Skeletal muscle cell (primary cell): Measurements from ENCODE around the gene E2F4.

Source experiments
- DNase-seq: peaks from one replicate; pipeline ENCODE4 v3.0.0-alpha.2; 2010; ENCODE audit warnings: low read depth
- H3K4me3 ChIP-seq: 2 replicates; pipeline ENCODE4 v1.5.1; 2011; ENCODE audit warnings: low read depth, mild to moderate bottlenecking, control low read depth, low read length, moderate library complexity

E2F4 gene

GRCh38 chr16:67170949-67171649 is 20.9 kb upstream of the E2F4 start:
- DNase-seq, result no peak
- H3K4me3 ChIP-seq, result peak overlapping the region; percentile 43

DNA sequence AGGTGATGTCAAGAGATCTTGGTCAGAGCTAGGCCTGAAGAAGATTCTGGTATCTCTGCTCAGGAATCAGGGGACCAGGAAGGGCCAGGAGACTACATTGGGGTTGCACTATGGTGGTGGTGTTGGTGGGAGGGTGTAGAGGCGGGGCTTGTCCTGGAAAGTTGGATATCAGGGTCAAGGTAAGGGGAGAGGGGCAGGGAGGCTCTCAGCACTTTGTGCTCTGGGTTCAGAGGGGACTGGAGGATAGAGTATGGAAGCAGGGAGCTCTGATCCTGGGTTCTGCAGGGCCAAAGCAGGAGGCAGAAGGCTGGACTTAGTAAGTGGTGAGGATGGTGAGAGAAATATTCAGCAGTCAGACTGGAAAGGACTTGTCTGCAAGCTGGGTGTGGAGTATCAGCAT is 18.6 kb upstream of the E2F4 start:
- peak overlapping the region; percentile 49 for H3K4me3 ChIP-seq
- DNase-seq, result no peak

- peak overlapping the region; percentile 49 for H3K4me3 ChIP-seq
Measured at GRCh38 chr16:67173808-67174705, 17.9 kb upstream of the E2F4 start.

GRCh38 chr16:67174706-67175231 is 17.2 kb upstream of the E2F4 start:
- DNase-seq, result no peak
- H3K4me3 ChIP-seq, result peak overlapping the region; percentile 49

More at GRCh38 chr16:67173808-67174705, 17.9 kb upstream of the E2F4 start:
- no peak for DNase-seq

GRCh38 chr16:67176662-67177061 is 15.3 kb upstream of the E2F4 start:
- DNase-seq, result no peak
- H3K4me3 ChIP-seq, result no peak overlapping the region

GRCh38 chr16:67177743-67178699 is 13.9 kb upstream of the E2F4 start:
- no peak for DNase-seq
- H3K4me3 ChIP-seq, result peak overlapping the region; percentile 25

DNA sequence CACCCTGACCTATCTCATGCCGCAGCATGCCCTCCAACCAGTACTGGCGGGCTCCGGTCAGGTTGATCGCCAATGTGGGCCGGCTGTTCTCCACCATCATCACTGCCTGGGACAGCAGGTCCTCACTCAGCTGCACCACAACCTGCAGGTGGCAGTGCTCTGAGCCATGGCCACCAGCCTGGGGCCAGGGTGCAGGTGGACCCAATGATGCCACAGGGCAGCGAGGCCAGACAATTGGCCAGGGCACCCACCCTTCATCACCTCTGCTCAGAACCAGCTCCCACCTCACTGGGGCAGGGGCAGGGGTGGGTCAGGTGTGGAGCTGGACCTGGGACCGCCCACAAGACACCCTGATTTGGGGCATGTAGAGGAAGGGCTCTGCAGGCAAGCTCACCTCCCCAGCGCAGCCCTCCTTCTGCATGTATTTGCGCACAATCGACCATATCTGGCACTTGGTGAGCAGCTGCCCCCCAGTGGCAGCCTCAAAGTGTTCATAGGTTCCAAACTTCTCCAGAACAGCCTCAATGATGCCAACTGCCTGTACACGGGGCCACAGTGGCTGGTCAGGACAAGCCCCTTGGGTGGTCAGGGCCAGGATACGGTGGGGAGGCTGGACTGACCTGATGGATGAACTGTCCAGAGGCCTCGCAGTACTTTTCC is 12.4 kb upstream of the E2F4 start:
- DNase-seq, result no peak
- no peak overlapping the region for H3K4me3 ChIP-seq

DNA sequence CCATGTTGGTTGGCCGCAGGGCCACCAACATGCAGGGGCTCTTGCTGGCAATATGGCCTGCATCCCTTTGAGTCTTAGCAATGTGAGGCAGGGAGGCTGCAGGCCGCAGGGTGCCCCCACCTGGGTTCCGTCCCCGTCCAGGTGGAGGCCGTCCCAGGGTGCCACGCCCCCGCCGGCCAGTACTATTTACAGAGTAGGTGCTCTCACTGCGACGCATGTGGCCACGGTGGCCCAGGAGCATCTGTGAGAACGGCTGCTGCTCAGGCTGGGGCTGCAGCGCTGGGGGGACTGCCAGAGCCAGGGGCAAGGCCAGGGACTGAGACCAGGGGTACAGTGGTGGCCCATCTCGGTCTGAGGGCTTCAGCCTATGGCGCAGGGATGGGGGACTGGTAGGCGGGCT is 11.8 kb upstream of the E2F4 start:
- no peak for DNase-seq

GRCh38 chr16:67181346-67181745 is 10.6 kb upstream of the E2F4 start:
- peak overlapping the region; percentile 74 for H3K4me3 ChIP-seq
- peak; percentile 81 for DNase-seq

More for the DNA sequence above, 11.8 kb upstream of the E2F4 start:
- H3K4me3 ChIP-seq, result no peak overlapping the region

GRCh38 chr16:67182288-67182687 is 9.7 kb upstream of the E2F4 start:
- no peak for DNase-seq
- H3K4me3 ChIP-seq, result peak overlapping the region; percentile 74

DNA sequence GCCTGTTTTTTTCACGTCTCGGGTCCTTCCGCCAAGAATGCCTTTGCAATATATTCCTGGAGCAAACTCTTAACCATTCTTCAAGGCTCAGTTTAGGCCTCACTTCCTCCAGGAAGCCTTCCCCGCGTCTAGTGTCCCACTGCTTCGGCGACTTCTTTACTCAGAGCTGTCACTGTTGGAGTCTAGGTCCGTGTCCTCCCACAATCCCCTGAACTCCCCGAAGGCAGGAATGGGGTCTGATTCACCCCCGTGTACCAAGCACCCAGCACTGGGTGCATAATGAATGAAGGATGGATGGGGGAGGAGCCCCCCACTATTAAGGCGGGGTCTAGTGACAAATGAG is 8.7 kb upstream of the E2F4 start:
- no peak for DNase-seq
- H3K4me3 ChIP-seq, result peak overlapping the region; percentile 74

- H3K4me3 ChIP-seq, result peak within 1 kb of the TSS; percentile 74
- DNase-seq, result peak; percentile 95
Measured at GRCh38 chr16:67183627-67184452, 8.1 kb upstream of the E2F4 start, which contains the start of gene MATCAP1. TSS of gene MATCAP1 (minus strand) at chr16:67183963. CDS start at chr16:67180610, 3,353 bp downstream.

GRCh38 chr16:67184453-67184994 is 7.4 kb upstream of the E2F4 start:
- DNase-seq, result no peak
- H3K4me3 ChIP-seq, result peak overlapping the region; percentile 74

DNA sequence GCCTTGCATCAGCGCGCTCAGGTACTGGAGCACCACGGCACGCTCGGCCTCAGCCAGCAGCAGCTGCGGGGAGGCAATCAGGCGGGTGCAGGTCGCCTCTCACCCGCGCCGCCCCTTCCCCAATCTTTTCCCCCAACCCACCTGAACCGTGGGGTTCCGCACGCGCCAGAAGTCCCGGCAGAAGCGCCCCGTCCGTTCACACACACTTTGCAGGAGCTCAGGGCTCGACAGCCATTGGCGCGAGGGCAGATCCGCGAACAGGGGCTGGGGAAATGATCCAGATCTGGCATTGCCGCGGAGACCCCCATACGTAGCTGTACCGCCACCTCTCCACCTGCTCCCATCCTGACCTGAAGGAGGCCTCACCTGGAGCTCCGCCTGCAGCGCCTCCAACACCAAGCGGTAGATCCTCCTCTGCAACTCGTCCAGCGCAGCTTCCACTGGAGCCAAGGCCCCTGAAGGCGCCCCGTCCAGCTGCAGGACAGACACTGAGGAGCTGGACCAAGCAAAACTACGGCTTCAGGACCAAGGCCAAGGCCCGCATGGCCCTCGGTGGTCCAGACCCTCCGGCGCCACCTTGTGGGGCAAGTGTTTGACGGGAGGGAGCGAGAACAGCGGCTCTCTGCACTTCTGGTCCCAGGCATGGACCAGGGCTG is 6.8 kb upstream of the E2F4 start:
- H3K4me3 ChIP-seq, result peak overlapping the region; percentile 74

DNA sequence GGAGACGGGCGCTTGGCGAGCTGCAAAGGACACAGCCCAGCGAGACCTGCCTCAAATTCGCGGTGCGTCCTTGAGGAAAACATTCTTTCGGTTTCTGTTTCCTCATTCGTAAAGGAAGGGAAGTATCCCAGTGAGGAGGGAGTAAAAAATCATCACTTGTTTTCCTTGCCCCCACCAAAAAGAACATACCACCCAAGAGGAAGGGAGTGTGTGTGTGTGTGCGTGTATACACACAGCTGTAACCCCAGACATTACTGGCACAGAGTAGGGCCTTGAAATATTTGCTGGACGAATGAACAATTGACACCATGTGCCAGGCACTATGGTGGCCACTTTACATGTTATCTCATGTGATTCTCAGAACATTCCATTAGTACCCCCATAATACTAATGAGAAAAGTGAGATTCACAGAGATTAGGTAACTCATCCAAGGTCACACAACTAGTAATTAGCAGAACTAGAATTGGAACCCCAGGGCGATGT is 6.3 kb upstream of the E2F4 start:
- H3K4me3 ChIP-seq, result peak overlapping the region; percentile 17
- no peak for DNase-seq

More for the DNA sequence above, 6.8 kb upstream of the E2F4 start:
- peak; percentile 71 for DNase-seq

- no peak overlapping the region for H3K4me3 ChIP-seq
- DNase-seq, result no peak
Measured at GRCh38 chr16:67186550-67186950, 5.4 kb upstream of the E2F4 start.
